Measurements from ENCODE around the gene DISP2.
A peak's percentile ranks its signal among the peaks of the same experiment; 100 is the strongest.

Gene DISP2

GRCh38 chr15:40330368-40330836 lies 27.6 kb upstream of the DISP2 start:
- peak overlapping the region; percentile 88 for H3K27ac ChIP-seq (ENCODE audit: low read length)
- peaks cover 23 to 81% of the 10 kb centered on the region in 2 donors for H3K4me1 ChIP-seq (ENCODE audit: control insufficient read depth in 1 of 2, insufficient read depth in 2 of 2, low read length in 2 of 2)

GRCh38 chr15:40331026-40331425 lies 27.0 kb upstream of the DISP2 start:
- Histone ChIP-seq H3K4me1 (ENCODE audit: control insufficient read depth in 1 of 2, insufficient read depth in 2 of 2, low read length in 2 of 2) (peaks cover 23 to 81% of the 10 kb centered on the region in 2 donors), H3K4me3 (ENCODE audit: low read depth in 1 of 2, low read length in 2 of 2) (no peak overlapping the region), H3K27ac (ENCODE audit: low read length) (peak overlapping the region; percentile 88)

More at GRCh38 chr15:40330368-40330836, 27.6 kb upstream of the DISP2 start:
- Histone ChIP-seq H3K36me3 (ENCODE audit: control insufficient read depth in 1 of 2, insufficient read depth in 2 of 2, low read length in 2 of 2) (peaks cover 5% of the 10 kb centered on the region in 2 donors), H3K9me3 (ENCODE audit: control insufficient read depth in 1 of 2, low read length in 2 of 2) (no peaks in the 10 kb centered on the region), H3K4me3 (ENCODE audit: low read depth in 1 of 2, low read length in 2 of 2) (no peak overlapping the region), H3K27me3 (ENCODE audit: low read depth, low read length) (no peaks in the 10 kb centered on the region)

GRCh38 chr15:40331637-40332036 lies 26.4 kb upstream of the DISP2 start:
- H3K9me3 ChIP-seq (ENCODE audit: control insufficient read depth in 1 of 2, low read length in 2 of 2), result no peaks in the 10 kb centered on the region
- H3K4me3 ChIP-seq (ENCODE audit: low read depth in 1 of 2, low read length in 2 of 2), result no peak overlapping the region
- peak overlapping the region; percentile 88 for H3K27ac ChIP-seq (ENCODE audit: low read length)
- no peaks in the 10 kb centered on the region for H3K27me3 ChIP-seq (ENCODE audit: low read depth, low read length)
- peaks cover 5 to 13% of the 10 kb centered on the region in 2 donors for H3K36me3 ChIP-seq (ENCODE audit: control insufficient read depth in 1 of 2, insufficient read depth in 2 of 2, low read length in 2 of 2)
- H3K4me1 ChIP-seq (ENCODE audit: control insufficient read depth in 1 of 2, insufficient read depth in 2 of 2, low read length in 2 of 2), result peaks cover 23 to 82% of the 10 kb centered on the region in 2 donors

More at GRCh38 chr15:40331026-40331425, 27.0 kb upstream of the DISP2 start:
- H3K27me3 ChIP-seq (ENCODE audit: low read depth, low read length), result no peaks in the 10 kb centered on the region
- no peaks in the 10 kb centered on the region for H3K9me3 ChIP-seq (ENCODE audit: control insufficient read depth in 1 of 2, low read length in 2 of 2)
- peaks cover 5 to 11% of the 10 kb centered on the region in 2 donors for H3K36me3 ChIP-seq (ENCODE audit: control insufficient read depth in 1 of 2, insufficient read depth in 2 of 2, low read length in 2 of 2)

GRCh38 chr15:40332113-40332781 lies 25.8 kb upstream of the DISP2 start:
- H3K36me3 ChIP-seq (ENCODE audit: control insufficient read depth in 1 of 2, insufficient read depth in 2 of 2, low read length in 2 of 2), result peaks cover under 1 to 13% of the 10 kb centered on the region in 2 donors
- H3K27me3 ChIP-seq (ENCODE audit: low read depth, low read length), result no peaks in the 10 kb centered on the region
- no peaks in the 10 kb centered on the region for H3K9me3 ChIP-seq (ENCODE audit: control insufficient read depth in 1 of 2, low read length in 2 of 2)
- peak overlapping the region; percentile 56 for H3K27ac ChIP-seq (ENCODE audit: low read length)
- H3K4me3 ChIP-seq (ENCODE audit: low read depth in 1 of 2, low read length in 2 of 2), result no peak overlapping the region
- H3K4me1 ChIP-seq (ENCODE audit: control insufficient read depth in 1 of 2, insufficient read depth in 2 of 2, low read length in 2 of 2), result peaks cover 29 to 83% of the 10 kb centered on the region in 2 donors

- Histone ChIP-seq H3K36me3 (ENCODE audit: control insufficient read depth in 1 of 2, insufficient read depth in 2 of 2, low read length in 2 of 2) (peaks cover 0 to 13% of the 10 kb centered on the region in 2 donors), H3K9me3 (ENCODE audit: control insufficient read depth in 1 of 2, low read length in 2 of 2) (no peaks in the 10 kb centered on the region), H3K27ac (ENCODE audit: low read length) (peak overlapping the region; percentile 87), H3K4me3 (ENCODE audit: low read depth in 1 of 2, low read length in 2 of 2) (peak overlapping the region in 1 of 2 donors; percentile 32), H3K27me3 (ENCODE audit: low read depth, low read length) (no peaks in the 10 kb centered on the region), H3K4me1 (ENCODE audit: control insufficient read depth in 1 of 2, insufficient read depth in 2 of 2, low read length in 2 of 2) (peaks cover 45 to 85% of the 10 kb centered on the region in 2 donors)
These were observed 24.0 kb upstream of the DISP2 start for GRCh38 chr15:40333922-40334492.

- peaks cover 50 to 85% of the 10 kb centered on the region in 2 donors for H3K4me1 ChIP-seq (ENCODE audit: control insufficient read depth in 1 of 2, insufficient read depth in 2 of 2, low read length in 2 of 2)
- H3K27ac ChIP-seq (ENCODE audit: low read length), result peak overlapping the region; percentile 87
- no peak overlapping the region for H3K4me3 ChIP-seq (ENCODE audit: low read depth in 1 of 2, low read length in 2 of 2)
These were observed 23.5 kb upstream of the DISP2 start for GRCh38 chr15:40334541-40334940.

GRCh38 chr15:40334941-40335795 lies 22.9 kb upstream of the DISP2 start:
- Histone ChIP-seq H3K36me3 (ENCODE audit: control insufficient read depth in 1 of 2, insufficient read depth in 2 of 2, low read length in 2 of 2) (peaks cover 0 to 14% of the 10 kb centered on the region in 2 donors), H3K4me1 (ENCODE audit: control insufficient read depth in 1 of 2, insufficient read depth in 2 of 2, low read length in 2 of 2) (peaks cover 52 to 86% of the 10 kb centered on the region in 2 donors)

More at GRCh38 chr15:40334541-40334940, 23.5 kb upstream of the DISP2 start:
- H3K27me3 ChIP-seq (ENCODE audit: low read depth, low read length), result no peaks in the 10 kb centered on the region
- H3K9me3 ChIP-seq (ENCODE audit: control insufficient read depth in 1 of 2, low read length in 2 of 2), result no peaks in the 10 kb centered on the region
- H3K36me3 ChIP-seq (ENCODE audit: control insufficient read depth in 1 of 2, insufficient read depth in 2 of 2, low read length in 2 of 2), result peaks cover 0 to 13% of the 10 kb centered on the region in 2 donors

GRCh38 chr15:40335938-40336743 lies 21.9 kb upstream of the DISP2 start:
- Histone ChIP-seq H3K36me3 (ENCODE audit: control insufficient read depth in 1 of 2, insufficient read depth in 2 of 2, low read length in 2 of 2) (peaks cover 0 to 18% of the 10 kb centered on the region in 2 donors), H3K27ac (ENCODE audit: low read length) (peak overlapping the region; percentile 93), H3K9me3 (ENCODE audit: control insufficient read depth in 1 of 2, low read length in 2 of 2) (no peaks in the 10 kb centered on the region), H3K4me3 (ENCODE audit: low read depth in 1 of 2, low read length in 2 of 2) (no peak overlapping the region), H3K4me1 (ENCODE audit: control insufficient read depth in 1 of 2, insufficient read depth in 2 of 2, low read length in 2 of 2) (peaks cover 50 to 86% of the 10 kb centered on the region in 2 donors), H3K27me3 (ENCODE audit: low read depth, low read length) (no peaks in the 10 kb centered on the region)

More at GRCh38 chr15:40334941-40335795, 22.9 kb upstream of the DISP2 start:
- Histone ChIP-seq H3K9me3 (ENCODE audit: control insufficient read depth in 1 of 2, low read length in 2 of 2) (no peaks in the 10 kb centered on the region), H3K27ac (ENCODE audit: low read length) (peak overlapping the region; percentile 87), H3K27me3 (ENCODE audit: low read depth, low read length) (no peaks in the 10 kb centered on the region), H3K4me3 (ENCODE audit: low read depth in 1 of 2, low read length in 2 of 2) (no peak overlapping the region)

GRCh38 chr15:40336744-40337122 lies 21.3 kb upstream of the DISP2 start:
- H3K4me1 ChIP-seq (ENCODE audit: control insufficient read depth in 1 of 2, insufficient read depth in 2 of 2, low read length in 2 of 2), result peaks cover 52 to 90% of the 10 kb centered on the region in 2 donors
- H3K27ac ChIP-seq (ENCODE audit: low read length), result peak overlapping the region; percentile 93
- no peak overlapping the region for H3K4me3 ChIP-seq (ENCODE audit: low read depth in 1 of 2, low read length in 2 of 2)
- H3K36me3 ChIP-seq (ENCODE audit: control insufficient read depth in 1 of 2, insufficient read depth in 2 of 2, low read length in 2 of 2), result peaks cover 0 to 18% of the 10 kb centered on the region in 2 donors
- no peaks in the 10 kb centered on the region for H3K9me3 ChIP-seq (ENCODE audit: control insufficient read depth in 1 of 2, low read length in 2 of 2)
- H3K27me3 ChIP-seq (ENCODE audit: low read depth, low read length), result no peaks in the 10 kb centered on the region

GRCh38 chr15:40337597-40337996 lies 20.4 kb upstream of the DISP2 start:
- Histone ChIP-seq H3K27ac (ENCODE audit: low read length) (peak overlapping the region; percentile 93), H3K4me3 (ENCODE audit: low read depth in 1 of 2, low read length in 2 of 2) (peak overlapping the region in 1 of 2 donors; percentile 54), H3K36me3 (ENCODE audit: control insufficient read depth in 1 of 2, insufficient read depth in 2 of 2, low read length in 2 of 2) (peaks cover 0 to 18% of the 10 kb centered on the region in 2 donors), H3K27me3 (ENCODE audit: low read depth, low read length) (no peaks in the 10 kb centered on the region), H3K9me3 (ENCODE audit: control insufficient read depth in 1 of 2, low read length in 2 of 2) (no peaks in the 10 kb centered on the region), H3K4me1 (ENCODE audit: control insufficient read depth in 1 of 2, insufficient read depth in 2 of 2, low read length in 2 of 2) (peaks cover 49 to 88% of the 10 kb centered on the region in 2 donors)

All from muscle layer of duodenum (tissue), 2 donors.